ENCODE measurements around the gene MMP3.

Gene MMP3

DNA sequence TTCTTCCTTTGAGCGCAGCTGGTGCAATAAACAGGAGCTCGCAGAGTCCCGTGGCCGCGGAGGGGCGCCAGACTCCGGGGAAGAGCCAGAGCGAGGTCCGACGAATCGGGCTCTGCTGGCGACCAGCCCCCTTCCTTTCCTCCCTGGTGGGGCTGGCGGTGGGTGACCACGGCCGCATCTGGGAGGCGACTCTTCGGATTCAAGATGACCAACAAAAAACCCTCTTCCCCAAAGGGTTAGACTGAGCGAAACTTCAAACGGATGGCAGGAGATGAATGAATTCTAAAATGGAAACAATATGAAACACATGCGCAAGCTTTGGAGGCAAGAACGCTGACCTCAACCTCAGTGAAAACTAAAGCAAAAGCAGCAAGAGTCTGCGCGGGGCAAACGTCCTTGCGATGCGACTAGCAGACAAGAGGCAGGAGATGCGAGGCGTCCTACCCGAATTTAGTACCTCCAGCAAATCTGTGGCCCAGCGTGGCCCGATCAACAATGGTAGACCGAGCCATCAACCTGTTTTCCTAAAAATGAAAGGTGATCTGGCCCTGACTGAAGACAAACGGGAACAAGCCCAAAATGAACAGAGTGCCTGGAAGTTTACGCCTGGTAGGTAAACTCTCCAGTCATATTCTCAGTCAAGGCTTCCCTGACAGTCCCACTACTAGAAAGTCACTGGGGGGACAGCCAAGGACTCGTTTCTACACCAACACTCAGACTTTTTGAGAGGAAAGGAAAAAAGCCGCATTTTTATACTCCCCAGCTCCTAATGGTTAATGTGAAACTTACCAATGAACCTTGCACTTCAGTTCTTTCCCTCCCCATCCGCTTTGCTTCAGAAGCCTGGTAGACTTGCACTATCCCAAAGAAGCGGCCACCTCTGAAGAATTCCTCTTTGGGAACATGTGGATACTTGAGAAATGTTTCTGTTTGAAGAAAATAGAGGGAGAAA lies 11.6 kb downstream of the MMP3 start:
- no peak for DNase-seq (ENCODE audit: low read depth)

DNA sequence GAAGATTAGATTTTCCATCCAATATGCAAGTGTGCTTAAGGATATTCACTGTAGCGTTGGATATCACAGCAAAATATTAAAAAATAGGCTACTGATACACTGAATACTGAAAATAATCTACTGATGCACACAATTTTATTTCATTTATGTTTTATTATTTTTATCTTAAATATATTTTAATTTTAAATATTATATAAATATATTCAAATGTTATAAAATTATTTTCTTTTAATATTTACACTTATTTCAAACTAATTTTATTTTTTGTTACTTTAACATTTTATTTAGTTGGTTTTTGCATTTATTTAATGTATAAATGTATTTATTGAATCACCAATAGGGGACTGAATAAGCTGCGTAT lies 12.3 kb downstream of the MMP3 start:
- no peak for DNase-seq (ENCODE audit: low read depth)

DNA sequence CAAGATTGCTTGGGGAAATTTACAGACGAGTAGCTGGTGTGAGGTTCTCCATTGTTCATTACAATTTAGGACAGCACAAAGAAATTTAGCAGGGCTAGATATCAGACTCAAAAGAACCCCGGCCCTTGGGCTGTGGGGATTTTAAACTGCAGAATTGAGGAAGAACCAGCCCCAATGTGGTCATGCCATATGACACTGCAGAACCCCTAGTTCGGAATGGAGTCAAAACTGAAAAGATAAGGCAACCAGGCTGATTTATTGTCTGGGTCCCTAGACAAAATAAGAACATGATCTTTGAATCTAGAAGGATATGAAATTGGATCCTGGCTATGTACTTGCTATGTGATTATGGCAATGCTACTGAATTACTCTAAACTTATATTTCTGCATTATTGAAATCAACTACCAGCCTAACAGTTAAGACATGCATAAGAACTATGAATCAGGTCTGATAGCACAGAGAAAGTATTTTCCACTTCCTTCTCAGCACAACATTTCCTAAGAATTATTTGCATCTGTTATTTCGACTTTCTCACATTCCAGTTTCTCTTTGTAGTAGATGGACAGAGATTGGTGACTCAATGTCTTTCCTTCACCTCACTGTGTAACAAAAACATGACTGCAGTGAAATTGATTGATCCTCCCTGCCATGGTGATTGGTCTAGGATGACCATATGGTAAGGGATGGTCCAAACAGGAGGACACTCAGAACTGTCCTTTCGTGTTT lies 13.2 kb downstream of the MMP3 start:
- DNase-seq (ENCODE audit: low read depth), result no peak

DNA sequence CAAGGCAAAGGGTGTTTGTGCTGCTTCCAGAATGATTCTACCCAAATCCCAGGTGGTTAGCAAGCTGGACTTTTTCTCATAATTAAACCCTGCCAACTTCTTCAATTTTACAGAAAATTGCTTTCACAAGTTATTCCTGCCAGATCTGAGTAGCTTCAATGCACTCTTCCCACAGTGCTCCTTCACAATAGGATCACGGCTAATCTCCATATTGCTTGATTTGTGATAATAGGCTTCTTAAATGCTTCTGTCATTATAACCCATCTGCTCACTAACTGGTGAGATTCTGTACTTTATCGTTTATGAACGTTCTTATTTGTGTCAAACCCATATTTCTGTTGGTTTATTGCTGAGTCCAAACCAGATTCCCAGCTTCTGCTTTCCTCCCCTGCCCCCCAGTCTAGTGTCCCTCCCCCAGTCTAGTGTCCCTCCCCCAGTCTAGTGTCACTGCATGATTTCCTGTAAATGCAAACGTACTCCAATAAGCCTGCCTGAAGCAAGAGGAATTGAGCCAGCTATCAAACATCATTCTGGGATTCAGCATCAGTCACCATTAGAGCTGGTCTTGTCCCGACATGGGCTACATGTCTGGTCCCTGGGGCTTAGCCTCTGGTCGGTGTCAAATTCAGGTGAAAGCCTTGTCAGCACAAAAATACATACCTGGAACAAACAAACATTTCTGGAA lies 14.0 kb downstream of the MMP3 start:
- DNase-seq (ENCODE audit: low read depth), result no peak

DNA sequence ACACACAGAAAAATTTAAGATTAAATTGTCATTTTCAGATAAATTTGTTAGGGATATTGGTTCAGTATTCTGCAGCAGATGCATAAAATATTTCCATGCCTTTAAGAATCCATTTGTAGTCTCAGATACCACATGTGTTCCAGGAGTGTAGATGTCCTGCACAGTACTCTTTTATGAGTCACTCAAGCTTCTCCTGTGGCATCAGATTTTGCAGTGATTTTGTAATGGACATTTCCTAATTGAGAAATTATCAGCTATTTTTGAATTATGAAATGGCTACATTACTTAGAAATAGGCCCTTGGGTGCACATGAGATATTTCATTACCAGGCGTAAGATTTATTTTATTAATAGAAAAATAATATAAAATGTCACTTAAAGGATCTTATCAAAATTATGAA lies 18.9 kb downstream of the MMP3 start:
- no peak for DNase-seq (ENCODE audit: low read depth)

DNA sequence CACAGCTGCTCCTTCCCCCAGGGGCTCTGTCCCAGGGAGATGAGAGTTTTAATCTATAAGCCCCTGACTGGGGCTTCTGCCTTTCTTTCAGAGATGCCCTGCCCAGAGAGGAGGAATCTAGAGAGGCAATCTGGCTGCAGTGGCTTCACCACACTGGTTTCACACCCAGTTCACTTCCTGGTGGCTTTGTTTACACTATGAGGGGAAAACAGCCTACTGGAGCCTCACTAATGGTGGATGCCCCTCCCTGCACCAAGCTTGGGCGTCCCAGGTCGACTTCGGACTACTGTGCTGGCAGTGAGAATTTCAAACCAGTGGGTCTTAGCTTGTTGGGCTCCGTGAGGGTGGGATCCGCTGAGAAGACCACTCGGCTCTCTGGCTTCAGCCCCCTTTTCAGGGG lies 23.9 kb downstream of the MMP3 start:
- DNase-seq (ENCODE audit: low read depth), result no peak

DNA sequence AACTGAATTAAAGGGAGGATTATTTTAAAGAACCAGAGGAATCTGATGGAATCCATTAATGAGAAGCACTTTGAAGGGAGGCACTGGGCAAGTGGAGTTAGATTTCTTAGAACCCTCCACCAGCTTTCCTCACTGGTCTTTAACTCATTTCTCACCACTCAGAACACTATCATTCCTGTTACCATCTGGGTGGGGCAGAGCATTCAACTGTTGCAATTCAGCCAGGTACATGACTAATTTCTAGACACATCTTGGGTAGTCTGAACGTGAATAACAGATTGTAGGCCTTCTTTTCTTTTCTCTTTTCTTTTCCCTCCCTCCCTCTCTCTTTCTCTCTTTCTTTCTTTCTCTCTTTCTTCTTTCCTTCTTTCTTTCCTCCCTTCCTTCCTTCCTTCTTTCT lies 29.9 kb downstream of the MMP3 start:
- no peak for DNase-seq (ENCODE audit: low read depth)

DNA sequence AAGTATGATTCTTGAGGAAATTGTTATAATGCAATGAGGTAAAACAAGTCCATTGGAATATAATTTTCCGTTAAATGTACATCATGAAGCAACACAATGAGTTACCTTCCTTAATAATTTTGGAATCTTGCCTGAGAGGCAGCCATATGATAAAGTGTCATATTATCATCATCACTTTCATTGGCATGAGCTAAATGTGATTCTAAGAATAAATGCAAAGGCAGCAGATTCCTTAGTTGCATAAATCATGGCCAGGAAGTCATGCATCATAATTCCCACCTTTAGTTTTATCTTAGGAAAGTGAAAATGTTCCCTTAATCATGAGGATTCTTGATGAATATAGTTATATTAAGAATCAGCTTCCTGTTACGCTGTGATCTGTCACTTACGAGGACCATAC lies 31.2 kb downstream of the MMP3 start:
- no peak for DNase-seq (ENCODE audit: low read depth)

DNA sequence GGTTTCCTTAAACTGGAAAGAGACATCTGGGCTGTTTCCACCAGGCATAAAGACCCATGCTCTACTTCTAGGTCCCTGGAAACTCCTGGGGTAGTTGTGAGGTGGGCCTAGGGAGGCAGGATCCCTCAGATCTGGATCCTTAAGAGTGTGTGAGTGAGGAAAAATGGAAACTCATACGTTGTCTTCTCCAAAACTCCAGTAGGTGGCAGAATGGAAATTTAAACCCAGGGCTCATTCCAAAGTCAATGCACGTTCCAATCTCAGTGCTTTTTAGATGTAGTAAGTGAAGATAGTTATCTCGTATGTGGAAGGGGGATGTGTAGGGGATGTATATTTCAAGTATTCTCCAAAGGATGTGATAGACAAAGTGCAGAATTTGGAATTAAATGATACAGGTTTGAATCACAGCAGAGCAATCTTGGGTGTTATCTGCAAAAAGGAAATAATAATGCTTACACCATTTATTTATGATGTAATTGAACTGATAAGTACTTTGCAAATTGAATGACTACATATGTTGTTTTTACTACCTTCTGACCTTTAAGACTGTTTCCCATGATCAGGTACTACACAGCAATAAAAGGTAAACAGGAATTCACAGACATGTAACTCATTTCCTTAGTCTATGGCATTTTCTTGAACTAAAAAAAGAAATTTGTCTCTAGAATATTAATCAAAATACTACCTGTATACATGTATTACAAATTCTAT lies 32.3 kb downstream of the MMP3 start:
- DNase-seq (ENCODE audit: low read depth), result no peak

DNA sequence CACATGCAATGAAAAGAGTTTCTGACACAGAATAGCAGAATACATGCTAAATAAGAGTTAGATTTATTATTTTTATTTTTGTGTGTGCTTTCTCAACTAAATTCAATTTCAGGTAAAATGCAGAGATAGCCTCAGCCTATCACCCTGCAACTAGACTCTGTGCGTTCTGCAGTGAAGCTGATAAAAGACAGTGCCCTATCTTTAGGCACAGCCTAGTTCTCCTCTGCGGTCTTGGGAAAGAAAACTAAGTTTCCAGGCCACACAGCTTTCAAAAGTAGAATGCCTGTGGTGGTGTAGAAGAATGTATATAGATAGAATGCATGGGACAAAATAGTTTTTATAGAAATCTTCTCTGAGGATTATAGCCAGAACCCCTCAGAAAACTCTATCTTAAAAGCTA lies 33.4 kb downstream of the MMP3 start:
- no peak for DNase-seq (ENCODE audit: low read depth)

DNA sequence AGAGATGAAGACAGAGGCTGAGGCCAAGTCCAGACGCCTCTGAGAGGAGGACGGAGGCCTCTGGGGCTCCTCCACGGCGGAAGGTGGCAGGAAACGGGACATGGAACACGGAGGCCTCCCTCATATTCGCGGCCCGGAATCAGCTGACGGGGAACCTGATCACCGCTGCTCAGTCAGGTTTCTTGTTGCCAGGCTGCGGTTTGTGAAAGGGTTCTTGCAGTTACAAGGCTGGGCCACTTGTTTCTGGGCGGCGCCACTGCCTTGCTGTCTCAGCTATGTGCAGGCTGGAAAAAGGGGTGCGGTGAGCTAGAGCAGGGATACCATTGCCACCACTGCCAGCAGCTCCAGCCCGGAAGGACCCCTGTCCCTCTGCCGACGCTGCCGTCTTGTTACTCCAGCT lies 35.5 kb downstream of the MMP3 start:
- DNase-seq (ENCODE audit: low read depth), result no peak

DNA sequence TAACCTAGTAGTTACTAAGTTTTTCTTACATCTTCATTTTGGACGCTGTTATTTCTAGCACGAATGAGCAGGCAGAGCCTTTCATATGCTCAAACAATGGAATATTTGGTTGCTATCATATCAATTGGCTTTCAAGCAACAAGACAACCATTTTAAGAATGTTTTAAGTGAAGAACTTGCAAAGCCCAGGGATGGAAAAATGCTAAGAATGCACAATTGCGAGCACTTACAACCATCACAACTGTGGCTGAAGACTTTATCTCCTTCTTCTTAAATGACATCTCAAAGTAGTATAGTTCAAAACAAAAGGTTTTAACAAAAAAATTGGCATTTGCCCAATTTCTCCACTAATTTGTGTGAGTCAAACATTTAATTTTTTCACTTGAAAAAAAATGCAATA lies 37.1 kb downstream of the MMP3 start:
- no peak for DNase-seq (ENCODE audit: low read depth)

DNA sequence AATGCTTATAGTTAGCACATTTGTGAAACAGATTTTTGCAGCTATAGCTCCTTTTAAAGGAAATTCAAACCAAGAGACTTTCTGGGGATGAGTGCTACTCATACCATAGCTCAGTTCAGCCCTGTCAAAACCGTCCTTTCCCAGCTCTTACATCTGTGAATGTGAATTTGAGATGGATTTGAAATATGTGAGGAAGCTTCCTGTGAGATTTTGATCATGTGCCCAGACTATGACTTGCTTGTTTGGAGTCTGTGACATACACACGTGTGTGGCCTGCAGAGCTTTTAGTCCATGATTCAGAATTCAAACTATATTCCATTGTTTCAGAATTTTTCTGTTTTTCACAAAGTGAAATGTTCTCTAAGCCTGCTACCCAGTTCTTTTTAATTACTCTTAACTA lies 41.1 kb downstream of the MMP3 start:
- no peak for DNase-seq (ENCODE audit: low read depth)

DNA sequence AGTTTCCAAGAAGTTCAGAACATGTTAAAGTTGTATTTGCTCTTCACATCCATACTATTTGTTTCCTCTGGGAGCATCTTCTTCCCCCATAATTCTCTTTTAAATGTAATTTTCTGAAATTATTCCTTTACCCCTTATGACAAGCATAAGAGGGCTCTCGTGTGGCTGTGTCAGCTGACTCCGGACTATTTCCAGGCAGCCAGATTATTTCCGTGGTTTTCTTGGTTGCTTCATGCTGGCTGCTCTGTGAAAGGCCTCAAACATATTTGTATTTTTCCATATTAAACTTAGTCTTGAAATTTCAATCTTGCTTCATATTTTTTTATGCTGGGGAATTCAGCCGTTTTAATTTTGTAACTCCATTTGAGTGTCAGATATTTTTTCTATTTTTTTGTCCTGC lies 42.6 kb downstream of the MMP3 start:
- no peak for DNase-seq (ENCODE audit: low read depth)

DNA sequence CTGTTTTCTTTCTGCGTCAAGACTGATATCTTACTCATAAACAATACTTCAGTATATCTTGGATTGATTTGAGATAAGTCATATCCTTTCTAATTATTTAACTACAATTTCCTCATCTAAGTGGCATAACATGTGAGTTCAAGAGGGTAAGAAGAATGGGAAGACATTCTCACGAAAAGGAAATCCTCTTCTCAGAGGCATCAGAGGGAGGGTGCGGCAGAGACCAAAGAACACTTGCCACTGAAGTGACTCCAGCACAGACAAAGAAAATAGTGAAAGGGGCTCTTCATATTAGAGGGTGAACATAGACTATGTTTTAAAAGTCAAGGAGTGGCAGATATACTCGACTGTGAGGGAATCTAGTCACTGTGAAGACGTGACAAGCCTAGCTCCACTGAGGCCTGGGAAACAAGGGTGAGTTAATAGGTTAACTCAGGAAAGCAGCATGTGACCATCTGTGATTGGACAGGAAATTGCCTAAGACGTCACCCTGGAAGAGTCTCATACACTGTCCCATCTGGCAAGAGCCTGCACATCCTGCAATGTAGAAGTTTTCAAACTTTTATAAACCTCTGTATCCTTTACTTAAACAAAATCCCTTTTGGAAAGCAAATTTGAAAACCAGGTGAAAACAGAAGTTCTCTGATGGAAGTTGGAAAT lies 43.6 kb downstream of the MMP3 start:
- no peak for DNase-seq (ENCODE audit: low read depth)

DNA sequence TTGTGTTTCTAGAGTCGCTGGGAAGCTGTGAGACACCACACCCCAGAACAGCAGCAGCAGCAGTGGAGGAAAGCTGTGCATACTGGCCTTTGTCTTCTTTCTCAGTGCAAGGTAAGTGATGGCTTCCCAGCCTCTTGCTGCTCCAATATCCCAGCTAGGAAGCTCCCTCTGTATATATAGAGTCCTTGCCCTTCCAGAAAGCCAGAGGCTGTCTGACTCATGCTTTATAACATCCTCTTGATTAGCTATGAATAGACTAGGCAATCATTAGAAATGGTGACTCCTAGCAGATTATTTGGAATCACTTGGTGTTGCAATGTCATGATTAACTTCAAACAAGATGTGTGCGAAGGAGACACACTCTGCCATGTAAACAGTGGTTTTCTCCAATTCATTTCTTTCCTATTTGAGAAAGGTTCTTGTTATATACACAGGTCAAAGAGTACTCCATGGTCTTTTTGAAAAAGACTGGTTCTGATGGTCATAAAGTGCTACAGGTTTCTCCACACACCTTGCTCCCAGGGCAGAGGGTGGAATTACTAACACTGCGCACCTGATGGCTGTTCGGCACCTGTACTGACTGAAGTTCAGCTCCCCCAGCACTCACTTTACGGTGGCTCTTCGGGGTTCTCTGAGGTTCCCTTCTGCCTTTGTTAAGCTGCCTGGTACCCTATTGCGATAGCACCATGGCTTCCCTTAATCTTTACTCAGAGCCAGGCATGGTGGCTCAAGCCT lies 45.2 kb downstream of the MMP3 start, which contains the start of gene MMP1:
Gene MMP1 (minus strand): TSS at position 149 of the 735 bp plus-strand sequence. CDS start 68 bp downstream, at position 81.
- DNase-seq (ENCODE audit: low read depth), result no peak

DNA sequence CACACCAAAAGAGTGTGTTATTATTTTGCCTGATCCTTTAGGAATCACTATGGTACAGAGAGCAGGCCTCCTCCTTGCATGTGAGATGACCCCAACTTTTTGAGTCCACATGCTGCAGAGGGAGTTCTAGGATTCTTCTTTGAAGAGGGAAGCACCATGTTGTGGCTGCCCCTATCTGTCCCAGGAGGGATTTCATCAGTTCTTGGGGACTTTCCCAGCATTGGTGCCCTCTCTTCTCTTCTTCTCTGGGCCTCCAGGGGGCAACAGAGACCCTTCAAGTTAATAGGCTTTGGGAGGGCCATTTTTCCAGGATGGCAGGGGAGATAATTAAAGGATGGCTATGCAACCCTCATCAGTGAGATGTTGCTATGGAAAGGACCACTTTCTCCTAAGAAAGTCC lies 49.0 kb downstream of the MMP3 start:
- DNase-seq (ENCODE audit: low read depth), result no peak

DNA sequence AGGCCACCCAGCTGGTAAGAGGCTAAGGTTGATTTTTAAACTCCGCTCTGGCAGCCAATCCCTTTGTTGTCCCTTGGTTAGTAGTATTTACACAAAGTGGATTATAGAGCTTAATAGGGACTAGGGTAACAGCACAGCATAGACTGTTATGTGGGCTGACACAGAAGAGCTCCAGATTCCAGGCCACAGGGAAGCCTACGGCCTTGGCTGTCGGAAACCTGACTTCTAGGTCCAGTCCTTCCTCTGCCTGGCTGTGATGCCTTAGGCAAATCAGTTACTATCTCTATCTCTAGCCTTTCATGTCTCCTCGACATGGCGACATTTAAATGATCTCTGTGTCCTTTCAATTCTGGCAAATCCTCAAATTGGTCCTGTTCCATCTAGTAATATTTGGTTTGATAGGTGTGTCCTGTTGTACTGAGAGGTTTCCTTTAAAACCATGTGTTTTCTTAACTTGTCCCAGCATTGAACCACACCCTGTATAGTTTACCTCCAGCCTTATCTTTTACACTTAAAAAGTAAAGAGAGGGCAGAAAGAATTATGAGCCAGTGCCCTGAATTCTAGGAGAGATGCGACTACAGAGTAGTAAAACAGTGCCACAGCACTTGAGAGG lies 49.6 kb downstream of the MMP3 start:
- no peak for DNase-seq (ENCODE audit: low read depth)

DNA sequence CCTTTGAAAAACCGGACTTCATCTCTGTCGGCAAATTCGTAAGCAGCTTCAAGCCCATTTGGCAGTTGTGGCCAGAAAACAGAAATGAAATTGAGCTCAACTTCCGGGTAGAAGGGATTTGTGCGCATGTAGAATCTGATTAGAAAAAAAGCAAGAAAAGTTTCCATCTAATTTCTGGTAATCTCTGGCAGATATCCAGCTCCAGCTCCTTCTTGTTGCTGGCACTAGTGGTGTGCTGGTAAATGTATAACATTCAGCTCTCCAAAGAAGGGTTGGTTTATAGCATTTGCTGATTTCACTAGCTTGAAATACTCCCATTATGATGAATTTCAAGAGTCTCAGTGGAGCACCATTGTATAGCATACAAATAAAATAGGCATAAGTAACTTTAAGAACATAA lies 50.8 kb downstream of the MMP3 start:
- no peak for DNase-seq (ENCODE audit: low read depth)

DNA sequence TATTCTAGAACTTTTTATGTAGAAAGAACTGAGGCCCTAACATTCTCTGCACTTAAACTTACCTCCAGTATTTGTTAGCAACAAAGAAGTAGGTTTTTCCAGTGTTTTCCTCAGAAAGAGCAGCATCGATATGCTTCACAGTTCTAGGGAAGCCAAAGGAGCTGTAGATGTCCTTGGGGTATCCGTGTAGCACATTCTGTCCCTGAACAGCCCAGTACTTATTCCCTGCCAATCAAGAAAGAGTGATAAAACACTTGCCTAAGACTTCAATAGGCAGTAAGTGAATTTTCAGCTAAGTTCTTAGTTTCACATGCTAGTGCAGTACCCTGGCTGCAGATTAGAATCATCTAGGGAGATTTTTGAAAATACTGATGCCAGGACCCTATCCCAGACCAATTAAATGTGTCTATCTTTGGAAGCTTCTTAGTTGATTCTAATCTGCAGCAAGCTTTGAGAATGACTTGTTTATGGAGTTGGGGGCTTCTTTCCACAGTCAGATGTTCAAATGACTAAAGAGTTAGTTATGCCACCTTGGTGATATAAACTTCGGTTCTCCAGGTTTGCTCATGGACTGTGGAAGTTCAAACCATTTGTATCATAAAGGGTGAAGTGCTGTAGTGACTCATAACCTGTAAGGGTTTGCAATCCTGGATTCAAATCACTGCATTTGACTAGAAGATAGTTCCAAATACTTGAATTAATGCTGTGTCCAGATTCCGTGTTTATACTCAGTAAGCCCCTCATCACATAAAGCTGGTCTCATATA lies 52.0 kb downstream of the MMP3 start:
- no peak for DNase-seq (ENCODE audit: low read depth)

All from activated T-cell treated with anti-CD3 and anti-CD28 coated beads for 1 hour (primary cell).